ENCODE data around the gene PLSCR1.

DNA sequence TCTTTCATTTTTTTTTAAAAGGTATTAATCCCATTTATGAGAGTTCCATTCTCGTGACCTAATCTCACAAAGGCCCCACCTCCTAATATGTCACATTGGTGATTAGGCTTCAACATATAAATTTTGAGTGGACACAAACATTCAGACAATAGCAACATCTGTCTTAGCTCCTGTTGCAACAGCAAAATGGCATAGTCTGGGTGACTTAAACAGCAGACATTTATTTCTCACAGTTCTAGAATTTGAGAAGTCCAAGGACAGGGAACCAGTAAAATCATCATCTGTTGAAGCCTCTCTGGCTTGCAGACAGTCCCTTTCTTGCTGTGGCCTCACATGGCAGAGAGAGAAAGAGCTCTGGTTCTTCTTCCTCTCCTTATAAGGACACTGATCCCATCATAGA lies 71.8 kb downstream of the PLSCR1 start:
- TF ChIP-seq POLR2AphosphoS5 (IDR thresholded peaks at IDR 0.05; ENCODE audit: low read depth, low read length) (no peak), TCF7L2 (IDR thresholded peaks at IDR 0.05; ENCODE audit: low read depth, low read length) (no peak), SIN3A (IDR thresholded peaks at IDR 0.05; ENCODE audit: borderline replicate concordance, insufficient read depth, low read depth, low read length) (no peak)
- TF ChIP-seq, protein P1, sequence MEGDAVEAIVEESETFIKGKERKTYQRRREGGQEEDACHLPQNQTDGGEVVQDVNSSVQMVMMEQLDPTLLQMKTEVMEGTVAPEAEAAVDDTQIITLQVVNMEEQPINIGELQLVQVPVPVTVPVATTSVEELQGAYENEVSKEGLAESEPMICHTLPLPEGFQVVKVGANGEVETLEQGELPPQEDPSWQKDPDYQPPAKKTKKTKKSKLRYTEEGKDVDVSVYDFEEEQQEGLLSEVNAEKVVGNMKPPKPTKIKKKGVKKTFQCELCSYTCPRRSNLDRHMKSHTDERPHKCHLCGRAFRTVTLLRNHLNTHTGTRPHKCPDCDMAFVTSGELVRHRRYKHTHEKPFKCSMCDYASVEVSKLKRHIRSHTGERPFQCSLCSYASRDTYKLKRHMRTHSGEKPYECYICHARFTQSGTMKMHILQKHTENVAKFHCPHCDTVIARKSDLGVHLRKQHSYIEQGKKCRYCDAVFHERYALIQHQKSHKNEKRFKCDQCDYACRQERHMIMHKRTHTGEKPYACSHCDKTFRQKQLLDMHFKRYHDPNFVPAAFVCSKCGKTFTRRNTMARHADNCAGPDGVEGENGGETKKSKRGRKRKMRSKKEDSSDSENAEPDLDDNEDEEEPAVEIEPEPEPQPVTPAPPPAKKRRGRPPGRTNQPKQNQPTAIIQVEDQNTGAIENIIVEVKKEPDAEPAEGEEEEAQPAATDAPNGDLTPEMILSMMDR (IDR thresholded peaks at IDR 0.05) = no peak
- TF ChIP-seq, protein P2, sequence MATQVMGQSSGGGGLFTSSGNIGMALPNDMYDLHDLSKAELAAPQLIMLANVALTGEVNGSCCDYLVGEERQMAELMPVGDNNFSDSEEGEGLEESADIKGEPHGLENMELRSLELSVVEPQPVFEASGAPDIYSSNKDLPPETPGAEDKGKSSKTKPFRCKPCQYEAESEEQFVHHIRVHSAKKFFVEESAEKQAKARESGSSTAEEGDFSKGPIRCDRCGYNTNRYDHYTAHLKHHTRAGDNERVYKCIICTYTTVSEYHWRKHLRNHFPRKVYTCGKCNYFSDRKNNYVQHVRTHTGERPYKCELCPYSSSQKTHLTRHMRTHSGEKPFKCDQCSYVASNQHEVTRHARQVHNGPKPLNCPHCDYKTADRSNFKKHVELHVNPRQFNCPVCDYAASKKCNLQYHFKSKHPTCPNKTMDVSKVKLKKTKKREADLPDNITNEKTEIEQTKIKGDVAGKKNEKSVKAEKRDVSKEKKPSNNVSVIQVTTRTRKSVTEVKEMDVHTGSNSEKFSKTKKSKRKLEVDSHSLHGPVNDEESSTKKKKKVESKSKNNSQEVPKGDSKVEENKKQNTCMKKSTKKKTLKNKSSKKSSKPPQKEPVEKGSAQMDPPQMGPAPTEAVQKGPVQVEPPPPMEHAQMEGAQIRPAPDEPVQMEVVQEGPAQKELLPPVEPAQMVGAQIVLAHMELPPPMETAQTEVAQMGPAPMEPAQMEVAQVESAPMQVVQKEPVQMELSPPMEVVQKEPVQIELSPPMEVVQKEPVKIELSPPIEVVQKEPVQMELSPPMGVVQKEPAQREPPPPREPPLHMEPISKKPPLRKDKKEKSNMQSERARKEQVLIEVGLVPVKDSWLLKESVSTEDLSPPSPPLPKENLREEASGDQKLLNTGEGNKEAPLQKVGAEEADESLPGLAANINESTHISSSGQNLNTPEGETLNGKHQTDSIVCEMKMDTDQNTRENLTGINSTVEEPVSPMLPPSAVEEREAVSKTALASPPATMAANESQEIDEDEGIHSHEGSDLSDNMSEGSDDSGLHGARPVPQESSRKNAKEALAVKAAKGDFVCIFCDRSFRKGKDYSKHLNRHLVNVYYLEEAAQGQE (IDR thresholded peaks at IDR 0.05; ENCODE audit: insufficient read depth in 1 of 2, low read depth in 2 of 2, low read length in 1 of 2) = no peak
